GM10248 (cell line): ENCODE results near the gene SLAMF7.

ENCODE experiments used
- CTCF ChIA-PET: fragments of 300-600 bp; sonication (Branson Sonifier 250); formaldehyde crosslinking; extraction: SDS; loops from one replicate; lab custom pipeline; 2021; ENCODE audit warnings: antibody characterized with exemption; lab: Yijun Ruan, JAX
- POLR2A ChIA-PET: fragments of 350-650 bp; sonication (Branson Sonifier 250); formaldehyde crosslinking; extraction: SDS; loops from one replicate; lab custom pipeline; 2020; ENCODE audit warnings: antibody characterized with exemption; lab: Yijun Ruan, JAX
- DNase-seq: peaks from one replicate; pipeline ENCODE4 v3.0.0; 2012; ENCODE audit errors: extremely low spot score
- CTCF ChIP-seq: IDR thresholded peaks from 2 replicates; pipeline ENCODE4 v1.5.1; 2012; ENCODE audit warnings: mild to moderate bottlenecking, low read depth; ENCODE audit errors: extremely low read depth, missing control alignments, control extremely low read depth

The SLAMF7 gene

GRCh38 chr1:160748181-160748877 is 9.3 kb downstream of the SLAMF7 start:
- peak; percentile 37 for TF ChIP-seq CTCF
- POLR2A ChIA-PET = interaction anchor here (0.8 kb wide), 1 partner anchor 9 kb away, joined by 3 read pairs; the partner anchor contains the start of gene SLAMF7
- CTCF ChIA-PET = interaction anchor here (0.9 to 4.2 kb wide), 13 partner anchors 10 to 83 kb away, joined by 3 to 29 read pairs (median 4); partner anchors contain the start of gene SLAMF7
- no peak for DNase-seq

GRCh38 chr1:160748878-160749269 is 9.8 kb downstream of the SLAMF7 start:
- ChIA-PET POLR2A (no interaction called here), CTCF (interaction anchor here (0.9 to 4.2 kb wide), 16 partner anchors 9 to 82 kb away, joined by 3 to 29 read pairs (median 5); partner anchors contain the start of gene SLAMF7)
- TF ChIP-seq CTCF = no peak
- no peak for DNase-seq

- CTCF ChIA-PET = interaction anchor here (0.6 to 2.0 kb wide), 3 partner anchors 26 to 80 kb away, joined by 3 to 6 read pairs (median 4); no protein-coding TSS in a partner anchor
- no peak for TF ChIP-seq CTCF
- POLR2A ChIA-PET = no interaction called here
- DNase-seq = no peak
Observed at GRCh38 chr1:160750608-160751007, 11.6 kb downstream of the SLAMF7 start.

- TF ChIP-seq CTCF = no peak
- DNase-seq = no peak
- ChIA-PET CTCF (interaction anchor here (1.1 to 6.3 kb wide), 4 partner anchors 16 to 44 kb away, joined by 3 to 44 read pairs (median 4); no protein-coding TSS in a partner anchor), POLR2A (no interaction called here)
Observed at GRCh38 chr1:160752406-160752805, 13.4 kb downstream of the SLAMF7 start.

- POLR2A ChIA-PET = no interaction called here
- TF ChIP-seq CTCF = no peak
- no peak for DNase-seq
- CTCF ChIA-PET = interaction anchor here (1.1 to 6.3 kb wide), 3 partner anchors 16 to 24 kb away, joined by 3 to 44 read pairs (median 5); no protein-coding TSS in a partner anchor
Observed at GRCh38 chr1:160752924-160753323, 13.9 kb downstream of the SLAMF7 start.

GRCh38 chr1:160753594-160753993 is 14.5 kb downstream of the SLAMF7 start:
- ChIA-PET CTCF (interaction anchor here (6.3 kb wide), 1 partner anchor 15 kb away, joined by 44 read pairs; no protein-coding TSS in a partner anchor), POLR2A (interaction anchor here (1.3 kb wide), 1 partner anchor 15 kb away, joined by 4 read pairs; no protein-coding TSS in a partner anchor)
- no peak for TF ChIP-seq CTCF
- no peak for DNase-seq
